OCI-LY7 (cell line): ENCODE results near the gene P2RX1. TPM values are rescaled to one million over a fixed set of nuclear protein-coding genes. Genes with fewer than 3 reads are reported as not detected.

Source experiments
- BruUV-seq: library from RNA; stranded (reverse); fragments of 400-500 nt; replicated peaks from 2 replicates; lab custom pipeline; 2021; lab: Mats Ljungman, UMichigan
- CTCF ChIA-PET: fragments of 300-600 bp; sonication (Branson Sonifier 250); formaldehyde crosslinking; loops from one replicate; lab custom pipeline; 2022; ENCODE audit warnings: antibody characterized with exemption; ENCODE audit not compliant: unreplicated experiment; lab: Charles Lee
- POLR2A ChIA-PET: fragments of 300-600 bp; sonication (Branson Sonifier 250); formaldehyde crosslinking; loops from one replicate; lab custom pipeline; 2022; ENCODE audit warnings: antibody characterized with exemption; lab: Charles Lee
- DNase-seq: peaks from one replicate; pipeline ENCODE4 v3.0.0-alpha.2; 2015; ENCODE audit warnings: low spot score
- H2AFZ ChIP-seq: fragments of 200-600 bp; sonication (generic), shearing (Covaris generic); 2 replicates; pipeline ENCODE4 v1.6.1; 2014; ENCODE audit warnings: mild to moderate bottlenecking, antibody characterized with exemption, low read length, moderate library complexity
- H3K27ac ChIP-seq: fragments of 200-600 bp; sonication (generic); 2 replicates; pipeline ENCODE4 v1.5.1; 2014; ENCODE audit warnings: mixed run types, low read depth, mild to moderate bottlenecking, moderate library complexity, low read length, inconsistent platforms; ENCODE audit not compliant: poor library complexity, severe bottlenecking
- H3K36me3 ChIP-seq: fragments of 200-600 bp; sonication (generic); 2 replicates; pipeline ENCODE4 v1.6.1; 2014; ENCODE audit warnings: mild to moderate bottlenecking, antibody characterized with exemption, low read length, moderate library complexity, mixed read lengths; ENCODE audit not compliant: insufficient read depth
- H3K4me1 ChIP-seq: fragments of 200-600 bp; sonication (generic); 2 replicates; pipeline ENCODE4 v1.5.1; 2014; ENCODE audit warnings: mild to moderate bottlenecking, low read length; ENCODE audit not compliant: insufficient read depth, poor library complexity, severe bottlenecking
- H3K4me2 ChIP-seq: fragments of 200-600 bp; sonication (generic); 2 replicates; pipeline ENCODE4 v1.6.1; 2014; ENCODE audit warnings: mild to moderate bottlenecking, low read length
- H3K4me3 ChIP-seq: fragments of 200-600 bp; sonication (generic); 2 replicates; pipeline ENCODE4 v1.5.1; 2014; ENCODE audit warnings: mild to moderate bottlenecking, low read depth, low read length; ENCODE audit not compliant: poor library complexity, severe bottlenecking
- H3K79me2 ChIP-seq: fragments of 200-600 bp; sonication (generic); 2 replicates; pipeline ENCODE4 v1.6.1; 2016; ENCODE audit warnings: low read depth, mild to moderate bottlenecking, low read length, moderate library complexity, mixed read lengths; ENCODE audit not compliant: insufficient read depth
- H3K9me2 ChIP-seq: fragments of 200-600 bp; sonication (generic); 2 replicates; pipeline ENCODE4 v1.6.1; 2016; ENCODE audit warnings: mild to moderate bottlenecking, low read length, mixed read lengths; ENCODE audit not compliant: insufficient read depth
- H3K9me3 ChIP-seq: fragments of 200-600 bp; sonication (generic); 2 replicates; pipeline ENCODE4 v1.6.1; 2014; ENCODE audit warnings: mild to moderate bottlenecking, mixed run types, low read length, mixed read lengths
- H4K20me1 ChIP-seq: fragments of 200-600 bp; sonication (generic); 2 replicates; pipeline ENCODE4 v1.6.1; 2014; ENCODE audit warnings: mild to moderate bottlenecking, antibody characterized with exemption, low read length, moderate library complexity, mixed read lengths; ENCODE audit not compliant: insufficient read depth
- CTCF ChIP-seq: fragments of 200-600 bp; sonication (generic); conservative IDR thresholded peaks from 2 replicates; pipeline ENCODE4 v1.5.1; 2014; ENCODE audit warnings: mild to moderate bottlenecking, antibody characterized with exemption, low read length, moderate library complexity, mixed read lengths
- EZH2phosphoT487 ChIP-seq: fragments of 200-600 bp; sonication (generic); IDR thresholded peaks from 2 replicates; pipeline ENCODE4 v1.6.1; 2018; ENCODE audit warnings: low read depth, borderline replicate concordance, mild to moderate bottlenecking, mixed run types, antibody characterized with exemption, low read length, moderate library complexity, mixed read lengths
- intact Hi-C: fragments of 100-400 bp; cut with micrococcal nuclease; formaldehyde crosslinking; loops from one replicate; pipeline ENCODE4 v1.10.0; 2022; ENCODE audit not compliant: unreplicated experiment
- total RNA-seq, 2 experiments: library from RNA; depleted of rRNA in 1 of 2; stranded (reverse); fragments of >200 nt in 1 of 2; shearing (Covaris generic) in 1 of 2; gene quantifications; 2 replicates each; pipeline ENCODE4 v1.2.3, GENCODE V29; 2014 to 2022

The P2RX1 gene
- total RNA-seq, 2 experiments from 2014 or later: 0.69 to 4.5 TPM

- ChIA-PET POLR2A (interaction anchor here (0.7 to 2.3 kb wide), 8 partner anchors 13 to 474 kb away, joined by 3 to 6 read pairs (median 4); partner anchors contain the start of gene P2RX1), CTCF (interaction anchor here (0.6 to 1.2 kb wide), 2 partner anchors 30 to 49 kb away, joined by 4 to 6 read pairs; no protein-coding TSS in a partner anchor)
- TF ChIP-seq CTCF (no peak), EZH2phosphoT487 (no peak)
- H3K9me3 ChIP-seq: no peaks in the 10 kb centered on the region
- peaks cover 67% of the 10 kb centered on the region for H3K79me2 ChIP-seq
- intact Hi-C loops: loop anchor here (1.0 to 5.0 kb wide), 3 partner anchors 47 to 436 kb away; partner anchors contain the start of gene UBE2G1
- BruUV-seq: no TSS peak
- peak overlapping the region; percentile 97 for H3K4me2 ChIP-seq
- H3K36me3 ChIP-seq: peaks cover 55% of the 10 kb centered on the region
- peak overlapping the region; percentile 87 for H3K4me3 ChIP-seq
- DNase-seq: peak; percentile 97
- no peak overlapping the region for H2AFZ ChIP-seq
- no peaks in the 10 kb centered on the region for H3K9me2 ChIP-seq
- peak overlapping the region; percentile 94 for H3K27ac ChIP-seq
- H3K4me1 ChIP-seq: peaks cover 70% of the 10 kb centered on the region
- H4K20me1 ChIP-seq: peaks cover 36% of the 10 kb centered on the region
These were observed 45.3 kb upstream of the P2RX1 start for GRCh38 chr17:3961564-3962047.

- Histone ChIP-seq H3K9me2 (no peaks in the 10 kb centered on the region), H3K4me1 (peaks cover 64% of the 10 kb centered on the region), H3K4me3 (peak overlapping the region; percentile 87), H3K36me3 (peaks cover 63% of the 10 kb centered on the region), H3K9me3 (no peaks in the 10 kb centered on the region), H3K79me2 (peaks cover 74% of the 10 kb centered on the region), H3K27ac (peak overlapping the region; percentile 94), H4K20me1 (peaks cover 36% of the 10 kb centered on the region), H2AFZ (no peak overlapping the region), H3K4me2 (peak overlapping the region; percentile 97)
- DNase-seq: no peak
- TF ChIP-seq CTCF (no peak), EZH2phosphoT487 (no peak)
- intact Hi-C loops: loop anchor here (1.0 to 5.0 kb wide), 3 partner anchors 46 to 437 kb away; partner anchors contain the start of gene UBE2G1
- CTCF ChIA-PET: interaction anchor here (0.5 to 0.6 kb wide), 2 partner anchors 31 to 463 kb away, joined by 3 to 6 read pairs; no protein-coding TSS in a partner anchor
- no TSS peak for BruUV-seq
- POLR2A ChIA-PET: interaction anchor here (0.7 to 2.3 kb wide), 5 partner anchors 13 to 93 kb away, joined by 3 to 6 read pairs (median 4); partner anchors contain the start of gene P2RX1
These were observed 44.5 kb upstream of the P2RX1 start for GRCh38 chr17:3960764-3961163.
